Ovary (tissue), 10 donors: Measurements from ENCODE around the gene SHBG. TPM values are rescaled to one million over a fixed set of nuclear protein-coding genes. Genes with fewer than 3 reads are reported as not detected.

ENCODE experiments used
- DNase-seq, 5 donors: peaks; one replicate each; pipeline ENCODE4 v3.0.0-alpha.2; 2019 to 2020
- H3K27ac ChIP-seq, 2 donors: fragments of 200-600 bp; one replicate each; pipeline versions ENCODE4 v1.5.1 to v1.8.0; 2019 to 2022
- H3K27me3 ChIP-seq: fragments of 200-600 bp; one replicate; pipeline ENCODE4 v1.8.0; 2022
- H3K36me3 ChIP-seq: fragments of 200-600 bp; sonication (generic); one replicate; pipeline ENCODE4 v1.5.1; 2019
- H3K4me1 ChIP-seq: one replicate; pipeline ENCODE4 v1.8.1; 2013; ENCODE audit warnings: mild to moderate bottlenecking, moderate library complexity; ENCODE audit not compliant: insufficient read depth
- H3K4me3 ChIP-seq: fragments of 200-600 bp; sonication (generic); one replicate; pipeline ENCODE4 v1.5.1; 2017
- H3K9me3 ChIP-seq, 2 donors: fragments of 200-600 bp in 1 of 2; sonication (generic) in 1 of 2; one replicate each; pipeline versions ENCODE4 v1.5.1 to v1.8.1; 2013 to 2019; ENCODE audit warnings: mild to moderate bottlenecking in 1 of 2, moderate library complexity in 1 of 2
- EP300 ChIP-seq: sonication (generic); formaldehyde crosslinking; IDR thresholded peaks from one replicate; pipeline ENCODE4 v1.6.1; 2017; ENCODE audit warnings: antibody characterized with exemption
- POLR2A ChIP-seq: fragments of 450-650 bp; IDR thresholded peaks from one replicate; pipeline ENCODE4 v1.6.1; 2017; ENCODE audit warnings: antibody characterized with exemption, mild to moderate bottlenecking, moderate library complexity
- WGBS, 3 donors: extraction: QIAGEN DNeasy Blood & Tissue Kit in 1 of 3; methylation state at CpG; one replicate each; pipeline versions ENCODE4 v1.1.5 to v1.1.7; 2013 to 2017; 5-methylcytosine and 5-hydroxymethylcytosine counted together
- intact Hi-C, 4 donors: fragments of 100-400 bp; cut with DNase I; formaldehyde crosslinking; loops; one replicate each; pipeline versions ENCODE4 v1.11.0 to v1.15.1; 2022 to 2023
- long read RNA-seq, 3 donors: library from polyadenylated mRNA in 2 of 3; unstranded in 2 of 3; transcript quantifications; one replicate each; pipeline ENCODE4 v2.0.0 and lab custom pipeline, GENCODE V29; 2021 to 2026
- polyA plus RNA-seq, 2 donors: library from polyadenylated mRNA; stranded (reverse); fragments of 200-250 nt in 1 of 2; fragments of 350-450 nt in 1 of 2; fragmentation: Illumina TruSeq in 1 of 2; extraction: RNeasy Lipid Tissue Mini Kit (QIAGEN cat#74804) in 1 of 2; gene quantifications; one replicate each; pipeline ENCODE4 v1.2.3, GENCODE V29; 2013 to 2014
- total RNA-seq, 7 donors: library from RNA; depleted of rRNA in 2 of 7; stranded (reverse); fragments of >200 nt in 2 of 7; fragmentation: NEBNext Ultra II Directional in 3 of 7; extraction: Animal tissue kit (Norgen Biotek cat#: 25700) in 3 of 7; gene quantifications; one replicate each; pipeline versions ENCODE4 v1.1.0 to v1.2.4, GENCODE V29; 2016 to 2023
- TF ChIP-seq, protein P1 (sequence below), 3 donors: fragments of 450-650 bp in 2 of 3; fragments of 200-600 bp in 1 of 3; IDR thresholded peaks; one replicate each; pipeline versions ENCODE4 v1.5.1 to v1.8.0; 2016 to 2022; ENCODE audit warnings: antibody characterized with exemption in 3 of 3, mild to moderate bottlenecking in 1 of 3
- donor health status: DM: no; HTN: no; CAD: no; lungs with moderate emphysema.
- donor health status: DM: no; HTN: no; CAD: no.
- donor health status: Bipolar disorder and iron deficiency.
- donor health status: DM: yes; HTN: yes; CAD: no.
- donor health status: DM: no; HTN: no; CAD: no.
- donor health status: DM: yes; HTN: yes; CAD: no.

Gene SHBG, protein sequence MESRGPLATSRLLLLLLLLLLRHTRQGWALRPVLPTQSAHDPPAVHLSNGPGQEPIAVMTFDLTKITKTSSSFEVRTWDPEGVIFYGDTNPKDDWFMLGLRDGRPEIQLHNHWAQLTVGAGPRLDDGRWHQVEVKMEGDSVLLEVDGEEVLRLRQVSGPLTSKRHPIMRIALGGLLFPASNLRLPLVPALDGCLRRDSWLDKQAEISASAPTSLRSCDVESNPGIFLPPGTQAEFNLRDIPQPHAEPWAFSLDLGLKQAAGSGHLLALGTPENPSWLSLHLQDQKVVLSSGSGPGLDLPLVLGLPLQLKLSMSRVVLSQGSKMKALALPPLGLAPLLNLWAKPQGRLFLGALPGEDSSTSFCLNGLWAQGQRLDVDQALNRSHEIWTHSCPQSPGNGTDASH
- total RNA-seq (1 to 10 TPM in 4 of 7 donors, under 1 TPM in 3; 0.69 to 1.3 (median 1.1) TPM), polyA plus RNA-seq (under 1 TPM; 0.63 to 0.67 TPM)
- long read RNA-seq, donor 1, partial matches to known transcripts: 0 of 1 reads
- long read RNA-seq, donor 1, other reads (novel, unspliced or antisense): 1 of 1 reads
- long read RNA-seq, donor 2, partial matches to known transcripts: 36 of 196 reads
- long read RNA-seq, donor 2, other reads (novel, unspliced or antisense): 160 of 196 reads
- long read RNA-seq, donor 3, partial matches to known transcripts: 1 of 5 reads
- long read RNA-seq, donor 3, other reads (novel, unspliced or antisense): 4 of 5 reads

DNA sequence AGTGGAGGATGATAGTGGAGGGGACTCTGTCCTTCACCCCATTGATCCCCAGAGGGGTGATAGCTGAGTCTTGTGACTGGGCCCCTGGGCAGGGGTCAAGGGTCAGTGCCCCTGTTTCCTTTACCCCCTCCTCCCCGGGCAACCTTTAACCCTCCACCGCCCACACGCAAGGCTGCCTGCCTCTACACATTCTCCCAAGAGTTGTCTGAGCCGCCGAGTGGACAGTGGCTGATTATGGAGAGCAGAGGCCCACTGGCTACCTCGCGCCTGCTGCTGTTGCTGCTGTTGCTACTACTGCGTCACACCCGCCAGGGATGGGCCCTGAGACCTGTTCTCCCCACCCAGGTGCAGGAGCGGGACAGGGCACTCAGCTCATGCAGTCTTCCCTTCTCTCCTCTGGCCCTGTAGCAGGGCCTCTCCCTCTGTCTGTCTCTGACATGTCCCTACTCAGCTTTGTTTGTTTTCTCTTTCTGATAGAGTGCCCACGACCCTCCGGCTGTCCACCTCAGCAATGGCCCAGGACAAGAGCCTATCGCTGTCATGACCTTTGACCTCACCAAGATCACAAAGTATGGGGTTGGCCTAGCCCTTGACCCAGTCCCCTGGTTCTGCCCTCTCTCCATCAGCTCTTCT lies at the start of gene SHBG:
Gene SHBG (plus strand): TSS at position 197 of the 633 bp plus-strand sequence. CDS start 38 bp downstream, at position 235.
- no peak for TF ChIP-seq POLR2A
- intact Hi-C loops: loop anchor here (5.0 to 10.0 kb wide), 2 partner anchors 57 to 205 kb away; partner anchors contain the start of genes TP53 (in 3 of the 4), WRAP53 (in 3 of the 4) and KDM6B (in 1 of the 4)
- WGBS, 3 donors: 78 to 85% (median 79%) methylated on average over 13 of the region's 13 CpGs

DNA sequence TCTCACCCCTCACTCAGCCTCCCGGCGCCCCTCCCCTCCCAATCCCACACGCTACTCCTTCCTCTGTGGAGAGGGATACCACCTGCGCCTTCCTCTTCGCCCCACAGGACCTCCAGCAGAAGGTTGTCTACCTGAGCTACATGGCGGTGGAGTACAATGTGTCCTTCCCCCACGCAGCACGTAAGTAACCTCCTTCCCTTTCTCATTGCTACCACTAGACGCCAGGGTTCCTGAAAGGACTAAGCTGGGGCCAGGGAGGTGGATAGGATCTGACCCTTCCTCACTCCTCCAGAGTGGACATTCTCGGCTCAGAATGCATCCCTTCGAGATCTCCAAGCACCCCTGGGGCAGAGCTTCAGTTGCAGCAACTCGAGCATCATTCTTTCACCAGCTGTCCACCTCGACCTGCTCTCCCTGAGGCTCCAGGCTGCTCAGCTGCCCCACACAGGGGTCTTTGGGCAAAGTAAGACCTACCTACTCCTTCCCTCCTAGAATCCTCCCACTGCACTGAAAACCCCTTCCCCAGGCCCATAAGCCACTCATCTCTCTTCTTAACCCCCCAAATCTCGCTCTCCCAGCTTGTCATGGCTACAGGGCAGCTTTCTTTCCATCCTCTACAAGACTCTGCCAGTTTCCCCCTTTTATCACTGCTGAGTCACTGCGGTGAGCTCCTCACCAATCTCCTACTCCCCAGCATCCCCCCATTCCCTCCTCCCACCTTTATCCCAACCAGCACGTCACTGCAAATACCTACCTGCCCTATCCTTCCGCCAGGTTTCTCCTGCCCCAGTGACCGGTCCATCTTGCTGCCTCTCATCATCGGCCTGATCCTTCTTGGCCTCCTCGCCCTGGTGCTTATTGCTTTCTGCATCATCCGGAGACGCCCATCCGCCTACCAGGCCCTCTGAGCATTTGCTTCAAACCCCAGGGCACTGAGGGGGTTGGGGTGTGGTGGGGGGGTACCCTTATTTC lies 49.0 kb upstream of the SHBG start:
- 66 to 69% (median 68%) methylated on average over 23 of the region's 23 CpGs for WGBS, 3 donors
- no peaks in the 10 kb centered on the region for H3K27me3 ChIP-seq
- H3K36me3 ChIP-seq: no peaks in the 10 kb centered on the region
- no peak overlapping the region for H3K4me3 ChIP-seq
- peak in 1 of 5 donors; percentile 27 for DNase-seq
- TF ChIP-seq, protein P1, sequence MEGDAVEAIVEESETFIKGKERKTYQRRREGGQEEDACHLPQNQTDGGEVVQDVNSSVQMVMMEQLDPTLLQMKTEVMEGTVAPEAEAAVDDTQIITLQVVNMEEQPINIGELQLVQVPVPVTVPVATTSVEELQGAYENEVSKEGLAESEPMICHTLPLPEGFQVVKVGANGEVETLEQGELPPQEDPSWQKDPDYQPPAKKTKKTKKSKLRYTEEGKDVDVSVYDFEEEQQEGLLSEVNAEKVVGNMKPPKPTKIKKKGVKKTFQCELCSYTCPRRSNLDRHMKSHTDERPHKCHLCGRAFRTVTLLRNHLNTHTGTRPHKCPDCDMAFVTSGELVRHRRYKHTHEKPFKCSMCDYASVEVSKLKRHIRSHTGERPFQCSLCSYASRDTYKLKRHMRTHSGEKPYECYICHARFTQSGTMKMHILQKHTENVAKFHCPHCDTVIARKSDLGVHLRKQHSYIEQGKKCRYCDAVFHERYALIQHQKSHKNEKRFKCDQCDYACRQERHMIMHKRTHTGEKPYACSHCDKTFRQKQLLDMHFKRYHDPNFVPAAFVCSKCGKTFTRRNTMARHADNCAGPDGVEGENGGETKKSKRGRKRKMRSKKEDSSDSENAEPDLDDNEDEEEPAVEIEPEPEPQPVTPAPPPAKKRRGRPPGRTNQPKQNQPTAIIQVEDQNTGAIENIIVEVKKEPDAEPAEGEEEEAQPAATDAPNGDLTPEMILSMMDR (IDR thresholded peaks at IDR 0.05): no peak
- TF ChIP-seq POLR2A (no peak), EP300 (no peak)
- no peaks in the 10 kb centered on the region for H3K9me3 ChIP-seq
- intact Hi-C loops: no loop called here
- peak overlapping the region in 1 of 2 donors; percentile 7 for H3K27ac ChIP-seq
- peaks cover 18% of the 10 kb centered on the region for H3K4me1 ChIP-seq

More for the DNA sequence above, at the start of gene SHBG:
- H3K4me1 ChIP-seq: peaks cover 8% of the 10 kb centered on the region
- no peaks in the 10 kb centered on the region for H3K27me3 ChIP-seq
- H3K36me3 ChIP-seq: no peaks in the 10 kb centered on the region
- peak in 2 of 5 donors; percentile 35 to 42 for DNase-seq
- no peak within 1 kb of the TSS for H3K4me3 ChIP-seq
- H3K9me3 ChIP-seq: no peaks in the 10 kb centered on the region
- H3K27ac ChIP-seq: no peak within 1 kb of the TSS

GRCh38 chr17:7582396-7583252 lies 47.3 kb upstream of the SHBG start:
- Histone ChIP-seq H3K36me3 (no peaks in the 10 kb centered on the region), H3K4me3 (peak overlapping the region; percentile 77), H3K9me3 (no peaks in the 10 kb centered on the region), H3K27me3 (no peaks in the 10 kb centered on the region), H3K4me1 (peaks cover 18% of the 10 kb centered on the region), H3K27ac (peak overlapping the region; percentile 83 to 93)
- DNase-seq: peak in 4 of 5 donors; percentile 56 to 77 (median 74)
- TF ChIP-seq, protein P1 (IDR thresholded peaks at IDR 0.05): no peak
- TF ChIP-seq POLR2A (no peak), EP300 (no peak)
- 67 to 76% (median 75%) methylated on average over 33 to 36 of the region's 36 CpGs for WGBS, 3 donors
- intact Hi-C loops: no loop called here
